ENCODE results near the gene DLEC1.
A peak's percentile ranks its signal among the peaks of the same experiment; 100 is the strongest.

Gene DLEC1

GRCh38 chr3:38094999-38095398 is 56.0 kb downstream of the DLEC1 start:
- Mint-ChIP-seq H3K27ac (peak overlapping the region; percentile 45), H3K36me3 (no peaks in the 10 kb centered on the region), H3K4me3 (no peak overlapping the region), H3K4me1 (no peaks in the 10 kb centered on the region), H3K9me3 (no peaks in the 10 kb centered on the region)
- ATAC-seq (no peak), DNase-seq (ENCODE audit: low spot score in 2 of 2) (no peak)

- H3K9me3 Mint-ChIP-seq: no peaks in the 10 kb centered on the region
- no peak for DNase-seq (ENCODE audit: low spot score in 2 of 2)
- no peak overlapping the region for H3K4me3 Mint-ChIP-seq
- no peaks in the 10 kb centered on the region for H3K36me3 Mint-ChIP-seq
- peak overlapping the region; percentile 45 for H3K27ac Mint-ChIP-seq
- no peaks in the 10 kb centered on the region for H3K4me1 Mint-ChIP-seq
- no peak for ATAC-seq
Measured at GRCh38 chr3:38095669-38096483, 56.9 kb downstream of the DLEC1 start.

- Mint-ChIP-seq H3K9me3 (no peaks in the 10 kb centered on the region), H3K4me1 (no peaks in the 10 kb centered on the region), H3K27ac (no peak overlapping the region), H3K4me3 (no peak overlapping the region), H3K36me3 (no peaks in the 10 kb centered on the region)
- ATAC-seq: no peak
- no peak for DNase-seq (ENCODE audit: low spot score in 2 of 2)
Measured at GRCh38 chr3:38097446-38098375, 58.7 kb downstream of the DLEC1 start.

GRCh38 chr3:38098376-38098723 is 59.3 kb downstream of the DLEC1 start:
- Mint-ChIP-seq H3K36me3 (no peaks in the 10 kb centered on the region), H3K27ac (no peak overlapping the region), H3K4me3 (no peak overlapping the region), H3K9me3 (no peaks in the 10 kb centered on the region), H3K4me1 (no peaks in the 10 kb centered on the region)
- DNase-seq (ENCODE audit: low spot score in 2 of 2) (no peak), ATAC-seq (no peak)

GRCh38 chr3:38099518-38099917 is 60.5 kb downstream of the DLEC1 start:
- DNase-seq (ENCODE audit: low spot score in 2 of 2): no peak
- no peak for ATAC-seq
- peaks cover under 1% of the 10 kb centered on the region for H3K9me3 Mint-ChIP-seq
- no peaks in the 10 kb centered on the region for H3K4me1 Mint-ChIP-seq
- no peak overlapping the region for H3K4me3 Mint-ChIP-seq
- no peaks in the 10 kb centered on the region for H3K36me3 Mint-ChIP-seq
- no peak overlapping the region for H3K27ac Mint-ChIP-seq

GRCh38 chr3:38100498-38100897 is 61.5 kb downstream of the DLEC1 start:
- Mint-ChIP-seq H3K4me1 (no peaks in the 10 kb centered on the region), H3K9me3 (peaks cover 8% of the 10 kb centered on the region), H3K27ac (no peak overlapping the region), H3K36me3 (no peaks in the 10 kb centered on the region), H3K4me3 (no peak overlapping the region)
- no peak for DNase-seq (ENCODE audit: low spot score in 2 of 2)
- ATAC-seq: no peak

- H3K9me3 Mint-ChIP-seq: peaks cover 11% of the 10 kb centered on the region
- DNase-seq (ENCODE audit: low spot score in 2 of 2) (no peak), ATAC-seq (no peak)
- no peak overlapping the region for H3K4me3 Mint-ChIP-seq
- H3K4me1 Mint-ChIP-seq: no peaks in the 10 kb centered on the region
- H3K36me3 Mint-ChIP-seq: no peaks in the 10 kb centered on the region
- no peak overlapping the region for H3K27ac Mint-ChIP-seq
Measured at GRCh38 chr3:38101811-38102443, 62.9 kb downstream of the DLEC1 start.

GRCh38 chr3:38102444-38102814 is 63.4 kb downstream of the DLEC1 start:
- Mint-ChIP-seq H3K27ac (no peak overlapping the region), H3K4me1 (no peaks in the 10 kb centered on the region), H3K9me3 (peaks cover 11% of the 10 kb centered on the region), H3K36me3 (no peaks in the 10 kb centered on the region), H3K4me3 (no peak overlapping the region)
- DNase-seq (ENCODE audit: low spot score in 2 of 2) (no peak), ATAC-seq (no peak)

- no peaks in the 10 kb centered on the region for H3K36me3 Mint-ChIP-seq
- H3K4me3 Mint-ChIP-seq: no peak overlapping the region
- H3K9me3 Mint-ChIP-seq: peaks cover 11% of the 10 kb centered on the region
- no peak for ATAC-seq
- no peaks in the 10 kb centered on the region for H3K4me1 Mint-ChIP-seq
- H3K27ac Mint-ChIP-seq: no peak overlapping the region
- no peak for DNase-seq (ENCODE audit: low spot score in 2 of 2)
Measured at GRCh38 chr3:38105525-38105924, 66.5 kb downstream of the DLEC1 start.

- no peaks in the 10 kb centered on the region for H3K36me3 Mint-ChIP-seq
- H3K27ac Mint-ChIP-seq: no peak overlapping the region
- no peak for ATAC-seq
- no peaks in the 10 kb centered on the region for H3K4me1 Mint-ChIP-seq
- peaks cover 11% of the 10 kb centered on the region for H3K9me3 Mint-ChIP-seq
- H3K4me3 Mint-ChIP-seq: no peak overlapping the region
- DNase-seq (ENCODE audit: low spot score in 2 of 2): no peak
Measured at GRCh38 chr3:38107911-38108648, 69.1 kb downstream of the DLEC1 start.

- no peak overlapping the region for H3K27ac Mint-ChIP-seq
- H3K4me1 Mint-ChIP-seq: no peaks in the 10 kb centered on the region
- no peak overlapping the region for H3K4me3 Mint-ChIP-seq
- DNase-seq (ENCODE audit: low spot score in 2 of 2): no peak
- H3K9me3 Mint-ChIP-seq: peaks cover 11% of the 10 kb centered on the region
- no peaks in the 10 kb centered on the region for H3K36me3 Mint-ChIP-seq
- ATAC-seq: no peak
Measured at GRCh38 chr3:38108649-38109579, 69.9 kb downstream of the DLEC1 start.

- H3K4me1 Mint-ChIP-seq: no peaks in the 10 kb centered on the region
- H3K27ac Mint-ChIP-seq: peak overlapping the region; percentile 82
- H3K36me3 Mint-ChIP-seq: no peaks in the 10 kb centered on the region
- no peak overlapping the region for H3K4me3 Mint-ChIP-seq
- DNase-seq (ENCODE audit: low spot score in 2 of 2) (no peak), ATAC-seq (no peak)
- peaks cover 8% of the 10 kb centered on the region for H3K9me3 Mint-ChIP-seq
Measured at GRCh38 chr3:38109580-38110313, 70.7 kb downstream of the DLEC1 start.

- no peak overlapping the region for H3K4me3 Mint-ChIP-seq
- no peak for DNase-seq (ENCODE audit: low spot score in 2 of 2)
- peaks cover under 1% of the 10 kb centered on the region for H3K4me1 Mint-ChIP-seq
- peak overlapping the region; percentile 82 for H3K27ac Mint-ChIP-seq
- no peak for ATAC-seq
- H3K9me3 Mint-ChIP-seq: peaks cover 4% of the 10 kb centered on the region
- H3K36me3 Mint-ChIP-seq: no peaks in the 10 kb centered on the region
Measured at GRCh38 chr3:38110314-38111050, 71.5 kb downstream of the DLEC1 start.

Data from stimulated activated effector memory CD8-positive, alpha-beta T cell treated with anti-CD3 and anti-CD28 coated beads, Interleukin-12 subunit alpha, Interleukin-12 subunit beta, amount 100 ng/mL, for 72 hours (primary cell).